Colonic mucosa (tissue), 4 donors: ENCODE results near the gene MYOCOS. TPM values are rescaled to one million over a fixed set of nuclear protein-coding genes. Genes with fewer than 3 reads are reported as not detected.

ENCODE experiments used
- DNase-seq: peaks from one replicate; pipeline ENCODE4 v3.0.0-alpha.2; 2020
- H3K27ac ChIP-seq: fragments of 200-600 bp; one replicate; pipeline ENCODE4 v1.8.0; 2021
- H3K27me3 ChIP-seq: fragments of 200-600 bp; one replicate; pipeline ENCODE4 v1.8.0; 2021
- H3K36me3 ChIP-seq: fragments of 200-600 bp; one replicate; pipeline ENCODE4 v1.8.0; 2021
- H3K4me1 ChIP-seq: fragments of 200-600 bp; one replicate; pipeline ENCODE4 v1.8.0; 2021; ENCODE audit warnings: mild to moderate bottlenecking
- H3K4me3 ChIP-seq: fragments of 200-600 bp; one replicate; pipeline ENCODE4 v1.8.0; 2021
- H3K9ac ChIP-seq, 2 donors: one replicate each; pipeline ENCODE4 v1.7.0; 2013; ENCODE audit warnings: control low read depth in 2 of 2, low read depth in 2 of 2, low read length in 2 of 2
- H3K9me3 ChIP-seq: fragments of 200-600 bp; one replicate; pipeline ENCODE4 v1.8.0; 2021
- CTCF ChIP-seq: fragments of 200-600 bp; IDR thresholded peaks from one replicate; pipeline ENCODE4 v1.8.0; 2022; ENCODE audit warnings: antibody characterized with exemption, mild to moderate bottlenecking
- intact Hi-C: fragments of 100-400 bp; cut with DNase I; formaldehyde crosslinking; loops from one replicate; pipeline ENCODE4 v1.14.1; 2022
- total RNA-seq, 2 donors: library from RNA; stranded (reverse); fragmentation: NEBNext Ultra II Directional in 1 of 2; extraction: Animal tissue kit (Norgen Biotek cat#: 25700) in 1 of 2; gene quantifications; one replicate each; pipeline ENCODE4 v1.2.1, GENCODE V29; 2021
- donor health status: healthy.
- donor health status: DM: no; HTN: no; CAD: no.
- donor health status: DM: no; HTN: no; CAD: no.

Gene MYOCOS
- total RNA-seq, 2 donors from 2014 or later, result not detected

GRCh38 chr1:171625225-171625624 is 3.2 kb downstream of the MYOCOS start:
- Histone ChIP-seq H3K9ac (no peak overlapping the region), H3K4me1 (no peaks in the 10 kb centered on the region), H3K9me3 (no peaks in the 10 kb centered on the region), H3K27ac (no peak overlapping the region), H3K4me3 (no peak overlapping the region), H3K27me3 (no peaks in the 10 kb centered on the region), H3K36me3 (no peaks in the 10 kb centered on the region)
- DNase-seq, result no peak
- intact Hi-C loops, result no loop called here
- no peak for TF ChIP-seq CTCF

GRCh38 chr1:171627020-171627419 is 5.0 kb downstream of the MYOCOS start:
- no peaks in the 10 kb centered on the region for H3K27me3 ChIP-seq
- H3K9ac ChIP-seq, result no peak overlapping the region
- H3K4me1 ChIP-seq, result no peaks in the 10 kb centered on the region
- DNase-seq, result no peak
- no peak overlapping the region for H3K27ac ChIP-seq
- H3K36me3 ChIP-seq, result no peaks in the 10 kb centered on the region
- intact Hi-C loops, result no loop called here
- H3K4me3 ChIP-seq, result no peak overlapping the region
- TF ChIP-seq CTCF, result no peak
- no peaks in the 10 kb centered on the region for H3K9me3 ChIP-seq

- H3K4me1 ChIP-seq, result no peaks in the 10 kb centered on the region
- intact Hi-C loops, result no loop called here
- H3K9me3 ChIP-seq, result no peaks in the 10 kb centered on the region
- no peak overlapping the region for H3K9ac ChIP-seq
- H3K27me3 ChIP-seq, result no peaks in the 10 kb centered on the region
- H3K4me3 ChIP-seq, result no peak overlapping the region
- DNase-seq, result no peak
- TF ChIP-seq CTCF, result no peak
- no peaks in the 10 kb centered on the region for H3K36me3 ChIP-seq
- H3K27ac ChIP-seq, result no peak overlapping the region
These were observed 6.2 kb downstream of the MYOCOS start for GRCh38 chr1:171628225-171628624.

GRCh38 chr1:171635661-171636060 is 13.6 kb downstream of the MYOCOS start:
- TF ChIP-seq CTCF, result no peak
- intact Hi-C loops, result no loop called here

GRCh38 chr1:171636141-171636540 is 14.1 kb downstream of the MYOCOS start:
- Histone ChIP-seq H3K36me3 (no peaks in the 10 kb centered on the region), H3K4me1 (no peaks in the 10 kb centered on the region), H3K27me3 (no peaks in the 10 kb centered on the region), H3K4me3 (no peak overlapping the region), H3K9ac (no peak overlapping the region), H3K27ac (no peak overlapping the region), H3K9me3 (no peaks in the 10 kb centered on the region)
- no peak for TF ChIP-seq CTCF
- intact Hi-C loops, result no loop called here
- no peak for DNase-seq

More at GRCh38 chr1:171635661-171636060, 13.6 kb downstream of the MYOCOS start:
- no peaks in the 10 kb centered on the region for H3K27me3 ChIP-seq
- H3K27ac ChIP-seq, result no peak overlapping the region
- H3K9me3 ChIP-seq, result no peaks in the 10 kb centered on the region
- H3K36me3 ChIP-seq, result no peaks in the 10 kb centered on the region
- H3K9ac ChIP-seq, result no peak overlapping the region
- no peaks in the 10 kb centered on the region for H3K4me1 ChIP-seq
- no peak for DNase-seq
- H3K4me3 ChIP-seq, result no peak overlapping the region
